ACC112 (cell line): ENCODE results near the gene ZSWIM6.

ENCODE experiments used
- H2AFZ ChIP-seq: fragments of 200-600 bp; sonication (generic); one replicate; pipeline ENCODE4 v1.6.0; 2017; ENCODE audit warnings: antibody characterized with exemption, low read length; ENCODE audit not compliant: unreplicated experiment
- H3K27ac ChIP-seq: fragments of 200-600 bp; sonication (generic); 2 replicates; pipeline ENCODE4 v1.5.1; 2014; ENCODE audit warnings: low read depth, mild to moderate bottlenecking, antibody characterized with exemption, low read length, moderate library complexity
- H3K27me3 ChIP-seq: fragments of 200-600 bp; sonication (generic); 2 replicates; pipeline ENCODE4 v1.6.1; 2014; ENCODE audit warnings: mild to moderate bottlenecking, antibody characterized with exemption, low read length, moderate library complexity, mixed read lengths; ENCODE audit not compliant: insufficient read depth
- H3K36me3 ChIP-seq: fragments of 200-600 bp; sonication (generic); 2 replicates; pipeline ENCODE4 v1.6.1; 2016; ENCODE audit warnings: mild to moderate bottlenecking, antibody characterized with exemption, low read length, moderate library complexity, mixed read lengths; ENCODE audit not compliant: insufficient read depth
- H3K4me1 ChIP-seq: fragments of 200-600 bp; sonication (generic); one replicate; pipeline ENCODE4 v1.6.1; 2016; ENCODE audit warnings: low read length, mixed read lengths; ENCODE audit not compliant: insufficient read depth, unreplicated experiment, control insufficient read depth
- H3K4me3 ChIP-seq: fragments of 200-600 bp; sonication (generic); 2 replicates; pipeline ENCODE4 v1.5.1; 2014; ENCODE audit warnings: mild to moderate bottlenecking, low read depth, low read length
- H3K79me2 ChIP-seq: fragments of 200-600 bp; sonication (generic); one replicate; pipeline ENCODE4 v1.6.0; 2016; ENCODE audit warnings: low read length; ENCODE audit not compliant: control insufficient read depth, unreplicated experiment, insufficient read depth

The ZSWIM6 gene

DNA sequence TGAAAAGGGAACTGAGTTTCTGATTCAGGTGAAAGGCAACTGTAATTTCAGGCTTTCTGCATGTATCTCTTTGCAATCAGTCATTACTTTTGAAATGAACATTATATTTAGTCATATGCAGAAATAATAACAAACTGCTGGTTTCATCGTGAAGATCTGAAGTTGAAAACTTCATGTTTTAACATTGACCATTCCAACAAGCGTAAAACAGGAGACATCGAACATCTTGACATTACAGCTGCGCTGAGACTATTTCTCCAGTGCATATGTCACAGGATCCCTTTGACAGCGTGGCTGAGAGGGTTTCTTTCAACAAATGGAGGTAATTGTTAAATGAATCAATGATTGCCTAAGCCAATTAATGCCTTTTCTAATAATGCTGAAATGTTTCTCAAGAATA, 38.2 kb upstream of the ZSWIM6 start:
- Histone ChIP-seq H3K27me3 (no peaks in the 10 kb centered on the region), H2AFZ (no peak overlapping the region), H3K36me3 (0 out of 2 replicates have a peak, but pooled peaks cover 3% of the 10 kb centered on the region), H3K4me3 (no peak overlapping the region), H3K79me2 (peaks cover 35% of the 10 kb centered on the region), H3K4me1 (peaks cover 20% of the 10 kb centered on the region), H3K27ac (no peak overlapping the region)

GRCh38 chr5:61295365-61295764, 36.7 kb upstream of the ZSWIM6 start:
- H3K4me1 ChIP-seq: peaks cover 28% of the 10 kb centered on the region
- H3K4me3 ChIP-seq: no peak overlapping the region
- no peaks in the 10 kb centered on the region for H3K27me3 ChIP-seq
- H3K79me2 ChIP-seq: peaks cover 43% of the 10 kb centered on the region
- H3K36me3 ChIP-seq: 0 out of 2 replicates have a peak, but pooled peaks cover 3% of the 10 kb centered on the region
- H2AFZ ChIP-seq: no peak overlapping the region
- no peak overlapping the region for H3K27ac ChIP-seq

- no peak overlapping the region for H2AFZ ChIP-seq
- no peaks in the 10 kb centered on the region for H3K27me3 ChIP-seq
- no peak overlapping the region for H3K4me3 ChIP-seq
These were observed 34.0 kb upstream of the ZSWIM6 start for GRCh38 chr5:61298066-61298465.

GRCh38 chr5:61298580-61298979, 33.5 kb upstream of the ZSWIM6 start:
- no peak overlapping the region for H3K27ac ChIP-seq
- H3K4me3 ChIP-seq: no peak overlapping the region
- no peak overlapping the region for H2AFZ ChIP-seq
- peaks cover 58% of the 10 kb centered on the region for H3K79me2 ChIP-seq
- no peaks in the 10 kb centered on the region for H3K36me3 ChIP-seq
- no peaks in the 10 kb centered on the region for H3K27me3 ChIP-seq
- H3K4me1 ChIP-seq: peaks cover 42% of the 10 kb centered on the region

More at GRCh38 chr5:61298066-61298465, 34.0 kb upstream of the ZSWIM6 start:
- Histone ChIP-seq H3K27ac (no peak overlapping the region), H3K36me3 (no peaks in the 10 kb centered on the region), H3K4me1 (peaks cover 42% of the 10 kb centered on the region), H3K79me2 (peaks cover 56% of the 10 kb centered on the region)

GRCh38 chr5:61299261-61299681, 32.8 kb upstream of the ZSWIM6 start:
- Histone ChIP-seq H3K27me3 (no peaks in the 10 kb centered on the region), H3K79me2 (peaks cover 64% of the 10 kb centered on the region), H3K4me3 (no peak overlapping the region), H2AFZ (no peak overlapping the region), H3K27ac (no peak overlapping the region), H3K4me1 (peaks cover 42% of the 10 kb centered on the region), H3K36me3 (no peaks in the 10 kb centered on the region)

GRCh38 chr5:61301341-61302199, 30.5 kb upstream of the ZSWIM6 start:
- H3K36me3 ChIP-seq: no peaks in the 10 kb centered on the region
- peak overlapping the region; percentile 79 for H3K4me3 ChIP-seq
- H2AFZ ChIP-seq: no peak overlapping the region
- peak overlapping the region; percentile 96 for H3K27ac ChIP-seq
- H3K79me2 ChIP-seq: peaks cover 49% of the 10 kb centered on the region
- peaks cover 54% of the 10 kb centered on the region for H3K4me1 ChIP-seq
- H3K27me3 ChIP-seq: no peaks in the 10 kb centered on the region

DNA sequence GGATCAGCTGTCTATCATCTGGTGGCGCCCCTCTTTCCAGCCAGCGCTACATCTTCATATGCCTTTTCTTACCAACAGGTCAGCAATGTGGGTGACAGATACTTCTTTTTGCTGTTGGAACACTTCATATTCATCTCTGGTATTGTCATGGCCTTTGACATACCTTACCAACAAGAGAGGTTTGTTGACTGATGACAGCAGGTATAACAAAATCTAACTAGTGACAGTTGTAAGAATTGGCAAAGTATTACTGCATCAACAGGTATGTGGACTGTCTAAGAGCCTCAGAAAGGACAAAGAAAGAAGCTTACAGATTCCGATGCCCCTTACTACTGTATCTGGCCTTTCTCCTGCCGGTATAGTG, 29.9 kb upstream of the ZSWIM6 start:
- peak overlapping the region; percentile 79 for H3K4me3 ChIP-seq
- peak overlapping the region; percentile 96 for H3K27ac ChIP-seq
- H2AFZ ChIP-seq: no peak overlapping the region
- H3K36me3 ChIP-seq: no peaks in the 10 kb centered on the region
- H3K79me2 ChIP-seq: peaks cover 47% of the 10 kb centered on the region
- no peaks in the 10 kb centered on the region for H3K27me3 ChIP-seq
- H3K4me1 ChIP-seq: peaks cover 59% of the 10 kb centered on the region

DNA sequence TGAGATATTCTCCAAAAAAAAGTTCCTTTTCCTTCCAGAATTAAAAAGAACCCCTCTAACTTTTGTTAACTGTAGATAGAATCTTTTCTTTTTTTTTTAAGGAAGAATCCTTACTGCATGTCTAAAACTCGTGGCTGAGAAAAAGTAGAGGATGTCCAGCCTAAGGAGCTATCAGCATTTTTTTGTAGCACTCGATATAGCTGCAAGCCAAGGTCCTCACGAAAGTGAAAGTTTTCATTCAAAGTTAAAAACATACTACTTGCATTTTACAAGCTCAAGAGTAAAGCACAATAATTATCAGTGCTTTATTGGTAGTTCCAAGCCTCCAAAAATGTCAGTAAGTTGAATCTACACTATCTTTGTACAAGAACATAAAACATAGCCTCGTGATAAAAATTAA, 28.7 kb upstream of the ZSWIM6 start:
- Histone ChIP-seq H3K4me3 (peak overlapping the region; percentile 79), H3K27ac (peak overlapping the region; percentile 96), H3K4me1 (peaks cover 70% of the 10 kb centered on the region), H3K36me3 (no peaks in the 10 kb centered on the region), H3K27me3 (no peaks in the 10 kb centered on the region), H3K79me2 (peaks cover 41% of the 10 kb centered on the region), H2AFZ (no peak overlapping the region)

GRCh38 chr5:61304590-61305381, 27.3 kb upstream of the ZSWIM6 start:
- H3K36me3 ChIP-seq: no peaks in the 10 kb centered on the region
- peak overlapping the region; percentile 79 for H3K4me3 ChIP-seq
- peaks cover 66% of the 10 kb centered on the region for H3K4me1 ChIP-seq
- peak overlapping the region; percentile 96 for H3K27ac ChIP-seq
- no peaks in the 10 kb centered on the region for H3K27me3 ChIP-seq
- H3K79me2 ChIP-seq: peaks cover 30% of the 10 kb centered on the region
- no peak overlapping the region for H2AFZ ChIP-seq

DNA sequence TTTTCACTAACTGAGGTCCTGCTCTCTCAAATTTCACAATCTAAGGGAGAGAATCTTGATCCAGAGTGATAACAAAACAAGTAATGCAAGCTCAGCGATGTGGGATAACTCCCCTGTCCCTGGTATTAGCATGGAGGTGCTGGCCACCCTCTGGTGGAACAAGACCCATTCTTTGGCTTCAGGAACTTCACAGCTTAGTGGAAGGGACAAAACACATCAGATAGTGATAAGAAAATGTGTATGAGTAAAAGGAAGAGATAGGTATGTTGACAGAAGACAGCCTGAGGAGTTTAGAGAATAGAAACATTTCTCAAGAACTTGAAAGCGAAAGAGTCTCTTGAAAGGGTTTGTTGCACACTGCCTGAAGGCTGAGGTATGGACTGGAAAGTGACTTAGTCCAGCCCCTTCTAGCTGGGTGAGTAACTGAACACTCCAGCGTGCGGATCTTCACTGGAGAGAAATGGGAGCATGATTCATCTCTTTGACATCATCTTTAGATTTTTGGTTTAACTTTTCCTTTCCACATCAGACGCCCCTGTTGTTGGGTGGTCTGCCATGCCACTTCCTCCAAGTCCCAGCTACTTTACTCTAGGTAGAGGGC, 25.4 kb upstream of the ZSWIM6 start:
- no peaks in the 10 kb centered on the region for H3K36me3 ChIP-seq
- H2AFZ ChIP-seq: peak overlapping the region; percentile 65
- H3K27me3 ChIP-seq: no peaks in the 10 kb centered on the region
- peaks cover 22% of the 10 kb centered on the region for H3K79me2 ChIP-seq
- peak overlapping the region; percentile 96 for H3K27ac ChIP-seq
- H3K4me1 ChIP-seq: peaks cover 54% of the 10 kb centered on the region
- peak overlapping the region; percentile 55 for H3K4me3 ChIP-seq
